KMS-11 (cell line): Measurements from ENCODE around the gene HDGFL3.
A peak's percentile ranks its signal among the peaks of the same experiment; 100 is the strongest.

Source experiments
- H2AFZ ChIP-seq: fragments of 200-600 bp; sonication (generic); 2 replicates; pipeline ENCODE4 v1.6.1; 2016; ENCODE audit warnings: antibody characterized with exemption, mixed run types, low read depth
- H3K27ac ChIP-seq: fragments of 200-600 bp; sonication (generic); 2 replicates; pipeline ENCODE4 v1.6.1; 2016; ENCODE audit warnings: mild to moderate bottlenecking, mixed run types
- H3K27me3 ChIP-seq: fragments of 200-600 bp; sonication (generic); 2 replicates; pipeline ENCODE4 v1.6.1; 2017; ENCODE audit warnings: mild to moderate bottlenecking, low read depth, mixed run types, moderate library complexity; ENCODE audit not compliant: insufficient read depth
- H3K36me3 ChIP-seq: fragments of 200-600 bp; sonication (generic); 2 replicates; pipeline ENCODE4 v1.6.1; 2017; ENCODE audit warnings: mild to moderate bottlenecking, mixed run types; ENCODE audit not compliant: insufficient read depth
- H3K4me1 ChIP-seq: fragments of 200-600 bp; sonication (generic); 2 replicates; pipeline ENCODE4 v1.6.1; 2016; ENCODE audit warnings: mild to moderate bottlenecking, low read depth, mixed run types; ENCODE audit not compliant: poor library complexity, severe bottlenecking
- H3K4me2 ChIP-seq: fragments of 200-600 bp; sonication (generic); 2 replicates; pipeline ENCODE4 v1.7.0; 2016; ENCODE audit warnings: mild to moderate bottlenecking, mixed run types
- H3K4me3 ChIP-seq: fragments of 200-600 bp; sonication (generic); IDR thresholded peaks from 2 replicates; pipeline ENCODE4 v1.6.1; 2017; ENCODE audit warnings: low read depth, low read length, mixed read lengths; ENCODE audit not compliant: insufficient read depth
- H3K79me2 ChIP-seq: fragments of 200-600 bp; sonication (generic); 2 replicates; pipeline ENCODE4 v1.6.1; 2016; ENCODE audit warnings: low read depth, mixed run types; ENCODE audit not compliant: insufficient read depth
- H3K9ac ChIP-seq: fragments of 200-600 bp; sonication (generic); 2 replicates; pipeline ENCODE4 v1.6.1; 2016; ENCODE audit warnings: mild to moderate bottlenecking, mixed run types
- H4K20me1 ChIP-seq: fragments of 200-600 bp; sonication (generic); 2 replicates; pipeline ENCODE4 v1.6.1; 2016; ENCODE audit warnings: mild to moderate bottlenecking, mixed run types; ENCODE audit not compliant: insufficient read depth
- CTCF ChIP-seq: fragments of 200-600 bp; sonication (generic); conservative IDR thresholded peaks from 2 replicates; pipeline ENCODE4 v1.6.1; 2017; ENCODE audit warnings: low read depth, mild to moderate bottlenecking, antibody characterized with exemption, low read length, moderate library complexity, mixed read lengths

The HDGFL3 gene

GRCh38 chr15:83207660-83208366 is at the start of gene HDGFL3:
HDGFL3 (minus strand) TSS chr15:83207823; CDS start chr15:83207414, 409 bp downstream.
- no peak within 1 kb of the TSS for H3K27ac ChIP-seq
- H3K79me2 ChIP-seq: no peaks in the 10 kb centered on the region
- H3K4me3 ChIP-seq: no peak within 1 kb of the TSS
- peak within 1 kb of the TSS; percentile 58 for H2AFZ ChIP-seq
- H3K4me1 ChIP-seq: no peaks in the 10 kb centered on the region
- no peaks in the 10 kb centered on the region for H4K20me1 ChIP-seq
- H3K9ac ChIP-seq: no peak within 1 kb of the TSS
- H3K27me3 ChIP-seq: peaks cover 48% of the 10 kb centered on the region
- TF ChIP-seq CTCF: no peak
- no peaks in the 10 kb centered on the region for H3K36me3 ChIP-seq
- H3K4me2 ChIP-seq: peak within 1 kb of the TSS; percentile 49

GRCh38 chr15:83250781-83251180 is 43.2 kb upstream of the HDGFL3 start:
- no peak for TF ChIP-seq CTCF
- Histone ChIP-seq H4K20me1 (no peaks in the 10 kb centered on the region), H3K4me2 (no peak overlapping the region), H3K36me3 (no peaks in the 10 kb centered on the region), H3K4me3 (no peak overlapping the region), H3K4me1 (no peaks in the 10 kb centered on the region), H2AFZ (no peak overlapping the region), H3K27ac (no peak overlapping the region), H3K27me3 (no peaks in the 10 kb centered on the region), H3K9ac (no peak overlapping the region), H3K79me2 (no peaks in the 10 kb centered on the region)

GRCh38 chr15:83249030-83249343 is 41.4 kb upstream of the HDGFL3 start:
- Histone ChIP-seq H3K36me3 (no peaks in the 10 kb centered on the region), H3K4me2 (no peak overlapping the region), H3K9ac (no peak overlapping the region), H3K4me1 (no peaks in the 10 kb centered on the region), H4K20me1 (no peaks in the 10 kb centered on the region), H3K79me2 (no peaks in the 10 kb centered on the region), H2AFZ (no peak overlapping the region), H3K27ac (no peak overlapping the region), H3K27me3 (no peaks in the 10 kb centered on the region), H3K4me3 (no peak overlapping the region)
- no peak for TF ChIP-seq CTCF

GRCh38 chr15:83248151-83249029 is 40.8 kb upstream of the HDGFL3 start:
- Histone ChIP-seq H3K4me1 (no peaks in the 10 kb centered on the region), H3K27ac (no peak overlapping the region), H3K36me3 (no peaks in the 10 kb centered on the region), H3K4me3 (no peak overlapping the region), H2AFZ (no peak overlapping the region), H3K4me2 (no peak overlapping the region), H3K9ac (no peak overlapping the region), H3K27me3 (no peaks in the 10 kb centered on the region), H4K20me1 (no peaks in the 10 kb centered on the region), H3K79me2 (no peaks in the 10 kb centered on the region)
- TF ChIP-seq CTCF: peak; percentile 96
